GM19467 (cell line): ENCODE data around the gene KCTD16.

Experiments
- ATAC-seq: cut with Tn5 transposase; IDR thresholded peaks from one replicate; pipeline ENCODE4 v1.9.1; 2021; ENCODE audit warnings: mild to moderate bottlenecking, moderate library complexity; ENCODE audit not compliant: unreplicated experiment

The KCTD16 gene

DNA sequence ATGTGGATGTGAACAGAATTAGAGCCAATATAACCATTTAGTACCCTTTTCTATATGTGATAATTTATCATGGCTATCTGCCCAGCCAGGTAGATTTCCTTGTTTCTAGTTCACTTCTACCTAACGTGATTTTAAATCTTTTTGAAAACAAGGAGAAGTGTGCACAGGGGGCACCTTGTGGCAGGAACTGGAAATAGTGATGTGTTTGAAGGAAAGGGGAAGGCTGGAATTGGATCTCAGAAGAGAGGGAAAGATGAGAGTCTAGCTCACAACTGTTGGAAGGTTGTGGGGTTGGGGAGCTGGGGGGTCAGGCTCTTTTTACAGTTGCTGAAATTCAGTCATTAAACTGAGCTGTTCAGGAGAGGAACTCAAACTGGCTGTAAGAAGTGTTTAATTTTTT lies 219.5 kb downstream of the KCTD16 start:
- no peak for ATAC-seq

DNA sequence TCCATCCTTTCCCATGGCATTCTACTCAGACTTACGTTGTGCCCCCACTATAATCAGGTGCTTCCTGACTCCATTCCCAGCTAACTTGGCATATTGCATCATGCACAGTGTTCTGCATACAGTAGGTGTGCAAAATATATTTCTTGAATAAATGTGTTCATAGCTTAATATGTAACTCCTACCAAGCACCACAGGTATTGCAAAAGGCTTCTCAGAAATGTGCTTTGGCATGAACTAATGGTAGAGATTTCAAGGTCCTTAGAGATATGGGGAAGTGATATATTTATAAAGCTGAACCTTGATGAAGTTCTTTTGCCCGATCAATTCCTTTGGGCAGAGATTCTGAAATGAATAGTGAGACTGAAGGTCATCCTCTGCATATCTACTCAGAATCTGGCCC lies 220.4 kb downstream of the KCTD16 start:
- ATAC-seq, result no peak

DNA sequence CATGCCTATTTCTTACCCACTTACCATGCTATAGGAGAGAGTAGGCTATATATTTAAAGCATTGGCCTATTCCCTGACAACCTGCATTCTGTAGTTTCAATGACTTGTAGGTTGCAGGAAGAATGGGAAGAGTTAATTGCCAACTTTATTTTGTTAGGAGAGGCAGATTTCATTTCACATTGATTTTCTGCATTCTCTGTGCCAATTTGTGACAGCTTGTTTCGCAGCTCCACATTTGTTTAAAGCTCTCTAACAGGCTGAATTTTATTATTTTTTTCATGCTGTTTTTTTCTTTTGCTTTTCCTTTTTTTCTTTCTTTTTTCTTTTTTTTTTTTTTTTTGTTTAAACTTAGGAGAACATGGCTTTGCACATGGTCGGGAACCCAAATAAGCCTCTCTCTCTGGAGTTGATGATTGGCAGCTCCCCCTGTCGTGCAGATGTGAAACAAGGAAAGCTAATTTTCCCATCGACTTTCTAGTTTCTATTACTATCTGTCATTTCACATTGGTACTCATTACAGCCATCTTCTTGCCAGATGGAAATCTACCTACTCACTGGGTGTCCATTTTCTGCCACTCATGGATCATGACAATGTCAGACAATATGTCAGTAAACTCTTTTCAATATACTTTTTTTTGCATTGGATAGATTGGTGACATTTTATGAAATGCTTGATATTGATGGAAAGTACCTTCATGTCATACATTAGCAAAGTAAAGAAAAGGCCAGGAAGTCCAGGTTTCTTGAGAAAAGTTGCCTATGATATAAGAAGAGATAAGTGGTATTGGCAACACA lies 223.2 kb downstream of the KCTD16 start:
- no peak for ATAC-seq

DNA sequence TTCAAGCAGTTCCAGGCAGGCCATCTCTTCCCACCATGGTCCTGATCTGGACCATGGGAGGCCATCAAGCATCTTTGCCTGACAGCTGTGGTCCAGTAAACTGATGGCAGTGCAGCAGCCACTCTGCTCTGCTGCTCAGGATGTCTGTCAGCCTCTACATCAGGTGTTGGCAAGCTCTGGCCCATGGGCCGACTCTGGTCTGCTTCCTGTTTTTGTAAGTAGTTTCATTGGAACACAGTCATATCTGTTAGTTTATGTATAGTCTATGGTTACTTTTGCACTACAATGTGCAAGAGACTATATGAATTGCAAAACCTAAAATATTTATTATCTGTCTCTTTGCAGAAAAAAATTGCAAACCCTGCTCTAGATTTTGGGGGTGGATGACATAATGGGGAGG lies 225.0 kb downstream of the KCTD16 start:
- peak; percentile 58 for ATAC-seq

DNA sequence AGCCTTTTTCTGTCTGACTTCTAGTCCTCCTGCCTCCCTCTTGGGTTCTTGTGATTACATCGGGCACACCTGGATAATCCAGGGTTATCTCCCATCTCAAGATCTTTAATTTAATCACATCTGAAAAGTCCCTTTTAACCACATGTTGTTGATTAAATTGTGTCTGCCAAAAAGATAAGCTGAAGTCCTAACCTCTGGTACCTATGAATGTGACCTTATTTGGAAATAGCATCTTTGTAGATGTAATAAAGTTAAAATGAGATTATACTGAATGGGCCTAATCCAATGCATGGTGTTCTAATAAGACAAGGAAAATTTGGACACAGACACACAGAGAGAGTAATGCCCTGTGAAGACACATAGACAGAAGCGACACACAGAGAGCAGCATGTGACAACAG lies 232.4 kb downstream of the KCTD16 start:
- no peak for ATAC-seq

DNA sequence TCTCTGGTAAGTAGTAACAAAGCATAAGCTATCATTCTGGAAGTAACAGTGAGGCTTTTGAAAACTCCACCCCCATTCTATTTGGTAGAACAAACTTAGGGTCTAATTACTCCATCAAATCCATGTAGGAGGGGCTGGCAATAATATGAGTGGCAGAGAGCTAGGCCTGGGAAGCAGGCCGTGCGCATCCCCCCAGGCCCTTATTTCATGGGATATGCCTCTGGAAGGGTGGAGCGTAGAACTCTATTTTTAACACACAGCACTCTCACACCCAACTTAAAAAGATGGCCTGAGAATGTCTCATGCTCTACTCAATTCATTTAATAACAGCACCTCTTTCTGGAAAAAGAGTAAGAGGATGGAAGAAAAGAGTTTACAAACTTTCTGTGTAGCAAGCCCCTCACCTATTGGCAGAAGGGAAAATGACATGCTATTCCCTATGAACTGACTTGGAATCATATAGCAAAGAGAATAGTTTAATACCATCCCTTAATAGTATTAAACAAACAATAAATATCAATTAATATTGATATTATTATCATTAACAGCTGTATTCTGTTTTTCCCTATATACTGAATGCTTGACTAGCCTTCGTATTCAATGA lies 233.2 kb downstream of the KCTD16 start:
- ATAC-seq, result no peak

DNA sequence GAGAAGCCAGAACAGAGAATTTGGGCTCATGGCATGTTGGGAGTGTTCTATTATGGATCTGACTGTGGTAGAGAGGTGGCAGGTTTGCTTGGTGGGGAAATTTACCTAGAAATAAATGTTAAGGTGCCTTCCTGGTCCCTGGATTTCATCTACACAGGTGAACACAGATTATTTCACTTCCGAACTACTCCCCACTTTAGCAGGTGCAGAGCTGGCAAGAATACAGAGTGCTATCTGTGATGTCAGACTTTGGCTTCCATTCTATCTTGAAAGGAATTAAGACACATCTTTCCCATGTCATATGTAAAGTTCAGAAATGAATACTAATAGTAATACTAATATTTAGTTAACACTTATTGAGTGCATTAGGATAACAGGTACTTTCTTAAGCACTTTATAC lies 234.0 kb downstream of the KCTD16 start:
- ATAC-seq, result no peak

DNA sequence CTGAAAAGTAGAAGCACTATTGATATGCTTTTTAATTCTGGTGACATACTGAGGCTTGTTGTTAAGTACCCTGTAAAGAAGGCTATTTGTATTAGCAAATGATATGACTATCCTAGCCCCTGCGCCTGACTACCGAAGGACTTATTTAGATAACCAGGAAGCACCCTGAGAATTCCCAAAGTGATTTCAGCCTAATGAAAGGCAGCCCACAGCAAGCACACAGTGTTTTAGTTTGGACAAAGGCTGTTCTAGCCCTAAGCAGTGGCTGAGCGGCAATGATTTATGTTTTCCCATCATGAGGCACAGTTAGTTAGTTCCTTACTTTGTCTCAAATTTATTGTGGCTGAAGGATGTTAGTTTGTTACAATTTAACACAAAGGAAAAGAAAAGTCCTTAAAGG lies 235.3 kb downstream of the KCTD16 start:
- ATAC-seq, result no peak

DNA sequence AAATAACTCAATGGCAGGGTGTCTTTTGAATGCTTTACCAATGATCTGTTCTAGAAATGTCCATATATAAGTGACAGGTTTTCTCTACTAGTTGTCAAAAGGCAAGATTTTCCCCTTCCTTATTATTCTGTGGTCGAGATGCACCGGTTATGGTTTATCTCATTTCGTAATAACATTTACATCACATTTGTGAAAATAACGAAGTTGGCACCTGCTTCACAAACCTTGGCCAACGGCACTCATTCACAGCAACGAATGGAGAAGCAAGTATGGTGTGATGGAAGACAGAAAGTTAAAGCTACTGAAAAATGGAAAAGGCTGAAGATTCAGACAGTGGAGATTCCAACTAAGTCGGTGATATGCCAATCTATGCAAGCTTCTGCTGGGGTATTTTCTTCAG lies 235.8 kb downstream of the KCTD16 start:
- ATAC-seq, result no peak

DNA sequence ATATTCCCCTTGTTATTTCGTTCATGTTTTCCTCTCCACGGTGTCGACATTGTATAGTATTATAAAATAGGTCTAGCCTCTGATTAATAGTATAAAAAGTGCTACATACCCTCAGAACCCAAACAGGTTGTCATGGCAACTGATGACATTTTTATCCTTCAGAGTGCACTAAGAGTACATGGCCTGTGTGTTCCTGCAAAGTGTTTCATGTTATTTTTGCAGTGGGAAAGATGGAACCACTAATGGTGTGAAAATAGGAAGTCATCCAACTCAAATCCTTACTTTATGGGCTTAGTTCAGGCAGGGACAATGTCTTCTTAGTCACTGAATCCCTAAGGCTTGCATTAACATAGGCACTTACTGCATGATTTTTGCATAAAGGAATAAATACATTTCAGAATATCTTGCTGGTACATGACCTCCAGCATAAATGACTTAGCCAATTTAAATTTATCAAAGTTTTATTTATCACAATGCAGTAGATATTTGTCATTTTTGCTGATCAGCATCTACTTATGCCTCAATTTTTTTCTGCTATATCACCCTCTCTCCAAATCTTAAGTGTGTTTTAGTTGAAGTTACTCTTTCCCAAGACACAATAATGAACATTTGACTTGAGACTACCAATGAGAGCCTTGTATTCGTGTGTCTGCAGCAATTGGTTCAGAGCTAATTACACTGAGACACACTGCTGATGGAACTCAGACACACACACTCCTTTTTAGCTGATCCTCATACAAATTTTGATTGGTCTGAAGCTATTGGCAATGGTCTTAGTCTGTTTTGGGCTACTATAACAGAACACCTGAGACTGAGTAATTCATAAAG lies 243.7 kb downstream of the KCTD16 start:
- no peak for ATAC-seq

DNA sequence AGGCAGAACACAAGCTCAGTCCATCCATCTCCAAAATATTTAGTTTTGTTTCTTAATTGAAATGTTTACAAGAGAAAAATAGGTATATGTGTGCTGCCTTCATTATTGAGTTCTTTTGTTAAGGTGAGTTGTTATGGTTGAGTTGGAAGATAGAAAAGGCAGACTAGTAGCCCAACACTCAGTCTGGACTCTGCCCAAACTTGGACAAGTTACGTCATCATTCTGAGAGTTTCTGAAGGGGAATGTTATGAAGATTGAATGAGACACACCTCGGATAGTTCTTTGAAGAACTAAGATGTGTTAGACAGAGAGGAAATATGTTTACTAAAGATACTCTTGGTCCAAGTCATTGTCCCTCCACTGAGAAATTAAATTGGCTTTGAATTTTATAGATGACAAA lies 245.5 kb downstream of the KCTD16 start:
- no peak for ATAC-seq

DNA sequence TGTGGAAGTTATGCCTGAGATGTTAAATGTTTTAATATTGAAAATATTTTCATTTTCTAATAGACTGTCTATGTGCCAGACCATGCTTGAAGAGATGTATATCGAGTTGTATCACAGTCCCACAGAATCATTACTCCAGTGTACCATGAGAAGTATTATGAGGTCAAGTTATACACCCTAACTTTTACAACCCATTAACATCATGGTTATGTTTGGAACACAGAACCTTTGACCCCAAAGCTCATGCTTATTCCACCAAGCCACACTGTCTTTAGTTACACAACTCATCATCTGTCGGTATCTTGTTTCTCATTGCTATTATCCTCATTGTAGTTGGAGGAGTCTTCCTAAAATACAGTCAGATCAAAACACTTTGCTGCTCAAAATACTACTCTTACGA lies 248.0 kb downstream of the KCTD16 start:
- no peak for ATAC-seq

DNA sequence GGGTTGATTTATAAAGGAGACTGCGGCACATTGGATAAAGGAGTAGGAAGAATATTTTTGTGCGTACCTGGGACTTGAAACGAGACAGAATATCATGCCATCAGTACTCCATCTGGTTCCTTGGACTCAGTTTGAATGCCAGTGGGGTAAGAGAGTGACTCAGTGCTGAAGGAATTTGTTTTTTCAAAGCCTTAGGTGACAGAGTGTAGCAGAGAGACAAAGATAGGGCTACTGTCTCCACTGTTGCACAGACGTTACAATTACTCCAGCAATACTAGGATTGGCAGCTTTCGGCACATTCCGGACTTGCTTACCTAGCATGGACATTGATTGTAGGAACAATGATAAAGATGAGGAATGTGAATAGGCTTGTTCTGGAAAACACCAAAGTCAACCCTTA lies 250.7 kb downstream of the KCTD16 start:
- no peak for ATAC-seq

DNA sequence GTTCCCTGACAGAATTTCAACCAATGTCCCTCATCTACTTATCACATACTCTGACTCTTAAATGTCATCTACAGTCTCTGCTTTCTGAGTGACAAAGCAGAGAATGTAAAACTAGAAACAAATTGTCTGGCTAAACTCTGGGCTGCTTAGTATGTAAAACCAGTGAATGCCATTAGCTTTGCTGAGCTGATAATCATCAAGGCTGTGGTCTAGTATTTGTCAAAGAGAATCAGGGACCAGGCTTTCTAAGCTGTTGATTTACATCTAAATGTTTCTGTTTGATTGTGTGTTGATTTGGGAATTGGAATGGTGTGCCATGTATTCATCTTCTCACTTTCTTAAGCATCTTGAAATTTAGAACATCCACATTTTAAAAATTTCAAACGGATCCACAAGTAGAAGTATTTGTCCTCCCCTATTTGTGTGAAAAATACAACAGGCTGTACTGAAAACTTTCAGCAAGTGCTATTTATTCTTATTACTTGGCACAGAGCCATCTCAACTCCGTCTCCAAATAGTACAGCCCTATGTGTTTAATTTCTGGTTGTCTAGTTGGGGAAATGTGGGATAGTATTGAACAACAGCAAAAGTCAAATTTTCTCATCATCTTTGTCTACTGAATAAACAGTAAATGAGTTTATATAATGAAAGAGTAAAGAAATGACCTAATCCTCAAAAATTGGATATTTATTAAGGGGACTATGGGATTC lies 251.5 kb downstream of the KCTD16 start:
- no peak for ATAC-seq

DNA sequence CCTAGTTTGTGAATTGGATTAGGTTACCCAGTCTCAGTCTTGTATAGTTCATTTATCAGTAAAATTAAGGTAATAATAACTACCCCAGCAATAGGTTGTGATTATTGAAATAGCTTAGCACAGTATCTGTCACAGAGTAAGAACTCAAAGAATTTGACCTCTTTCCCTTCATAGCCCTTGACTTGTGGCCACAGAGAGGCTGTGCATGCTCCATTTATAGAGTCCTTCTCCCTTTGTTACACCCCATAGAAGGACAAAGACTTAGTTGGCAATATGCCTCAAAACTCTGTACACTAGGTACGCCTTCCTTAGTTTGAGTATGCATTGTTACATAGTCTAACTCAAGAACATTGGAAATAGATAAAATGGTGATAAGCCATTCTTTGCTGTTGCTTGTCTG lies 257.2 kb downstream of the KCTD16 start:
- no peak for ATAC-seq

DNA sequence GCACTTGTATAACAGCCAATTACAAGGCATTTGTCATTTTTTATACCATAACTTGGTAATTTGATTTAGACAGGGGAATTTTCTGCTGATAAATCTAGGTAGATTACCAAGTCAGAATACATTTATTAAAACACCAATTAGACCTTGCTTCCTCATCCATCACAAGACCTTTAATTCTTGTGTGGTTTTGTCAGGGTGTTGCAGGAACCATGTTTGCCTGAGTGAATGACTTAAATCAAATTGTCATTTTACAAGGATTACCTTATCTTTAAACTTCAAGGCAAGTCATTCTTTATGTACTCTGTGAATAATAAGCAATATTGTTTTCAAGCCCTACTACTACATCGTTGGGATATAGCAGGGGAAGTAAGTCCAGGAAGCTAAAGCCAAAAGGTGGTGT lies 257.7 kb downstream of the KCTD16 start:
- no peak for ATAC-seq

DNA sequence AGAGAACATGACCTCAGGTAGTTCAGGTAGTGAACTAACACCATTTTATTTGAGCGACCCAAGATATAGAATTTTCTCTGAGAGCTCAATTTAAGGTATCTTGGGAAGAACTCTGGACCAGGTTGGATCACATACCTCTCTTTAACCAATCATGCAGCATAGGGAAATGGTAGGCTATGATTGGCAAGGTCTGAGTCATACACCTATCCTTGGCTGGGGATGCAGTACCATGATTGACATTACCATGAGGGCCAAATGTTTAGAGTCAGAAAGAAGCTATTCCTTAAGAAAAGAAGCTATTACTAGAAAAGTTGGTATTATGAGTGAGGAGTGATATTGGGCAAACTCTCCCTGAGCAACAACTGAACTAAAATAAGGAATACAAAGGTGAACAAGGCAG lies 258.7 kb downstream of the KCTD16 start:
- no peak for ATAC-seq

DNA sequence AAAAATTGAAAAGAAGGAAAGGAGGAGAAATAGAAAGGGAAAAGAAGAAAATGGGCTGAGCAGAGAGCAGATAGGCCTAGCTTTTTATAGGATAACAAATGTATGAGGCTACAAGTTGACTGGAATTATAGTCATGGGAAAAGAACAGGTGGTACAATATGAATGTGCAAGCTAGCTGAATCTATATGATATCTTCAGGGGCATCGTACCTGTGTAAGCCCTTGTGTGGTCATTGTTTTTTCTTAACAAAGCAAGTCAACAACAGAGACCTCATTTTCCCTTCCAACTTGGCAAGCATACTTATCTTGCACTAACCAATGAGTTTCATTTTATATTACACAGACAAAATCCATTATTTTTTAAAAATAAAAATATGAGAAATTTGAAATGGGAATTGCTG lies 259.2 kb downstream of the KCTD16 start:
- ATAC-seq, result no peak

DNA sequence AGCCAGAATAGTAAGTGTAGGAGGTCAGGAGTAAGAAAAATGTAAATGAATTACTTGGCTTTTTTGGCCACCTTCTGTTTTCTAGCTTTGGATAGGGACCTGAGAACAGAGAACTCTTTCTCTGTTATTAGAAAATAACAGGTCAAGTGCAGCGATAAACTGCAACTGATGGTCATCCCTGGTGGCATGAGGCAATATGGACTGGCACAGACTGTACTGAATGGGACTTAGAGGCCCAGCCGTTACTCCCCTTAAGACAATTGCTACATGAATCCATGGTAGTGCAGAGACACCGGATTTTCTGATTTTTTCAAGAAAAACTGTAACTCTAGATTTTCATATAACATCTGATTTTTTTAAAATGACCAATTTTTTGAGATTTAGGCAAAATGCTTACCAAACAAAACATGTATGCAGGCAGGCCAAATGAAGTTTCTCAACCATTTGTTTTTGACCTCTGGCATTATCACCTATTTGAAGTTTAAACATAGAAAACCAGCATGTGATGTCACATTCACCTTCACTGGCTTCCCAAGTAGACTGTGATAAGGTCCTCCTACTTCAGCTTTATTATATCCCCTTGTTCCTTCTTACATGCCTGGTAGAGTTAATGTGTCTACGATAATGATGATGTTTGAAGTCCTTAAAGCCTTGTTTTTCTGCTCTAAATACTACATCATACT lies 262.6 kb downstream of the KCTD16 start:
- no peak for ATAC-seq

DNA sequence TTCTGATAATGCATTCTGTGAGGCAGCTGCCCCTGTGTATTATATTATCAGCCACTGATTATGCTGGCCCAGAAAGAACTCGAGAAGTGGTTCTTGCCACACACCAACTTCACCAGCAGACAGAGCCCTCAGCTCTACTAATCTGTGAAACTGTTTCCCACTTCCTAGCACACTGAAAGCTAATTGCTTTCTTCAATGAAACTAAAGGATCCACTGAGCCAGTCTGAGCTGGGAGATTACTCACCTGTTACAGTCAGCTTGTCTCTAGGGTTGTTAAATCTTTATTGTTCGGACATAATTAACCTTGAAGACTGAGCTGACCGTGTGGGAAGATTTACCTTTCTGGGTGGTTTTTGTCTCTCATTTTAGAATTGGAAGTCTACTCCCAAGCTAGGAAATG lies 263.2 kb downstream of the KCTD16 start:
- no peak for ATAC-seq

DNA sequence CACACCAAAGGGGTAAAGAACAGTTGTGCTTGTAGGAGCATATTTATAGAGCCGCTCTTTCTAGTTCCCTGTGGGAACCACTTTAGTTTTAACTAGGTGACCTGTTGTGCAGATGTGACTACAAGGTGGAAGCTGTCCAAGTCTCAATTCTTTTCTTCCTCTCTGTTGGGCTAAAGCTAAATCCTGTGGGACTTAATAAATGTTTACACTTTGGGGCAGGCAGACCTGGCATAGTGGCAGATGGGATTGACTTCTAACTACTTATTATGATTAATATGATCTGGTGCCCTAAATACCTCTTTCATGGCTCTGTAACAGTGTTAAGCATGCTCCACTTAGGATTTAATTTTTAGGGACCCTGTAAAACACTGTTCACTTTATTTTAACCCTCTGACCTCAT lies 265.3 kb downstream of the KCTD16 start:
- no peak for ATAC-seq
